Esophagus muscularis mucosa (tissue), 4 donors: ENCODE measurements around the gene DGKK.

Experiments
- CTCF ChIP-seq, 3 experiments: fragments of 200-600 bp in 2 of 3; fragments of 450-650 bp in 1 of 3; sonication (generic) in 2 of 3; IDR thresholded peaks; one replicate each; pipeline ENCODE4 v1.5.1; 2017 to 2019; ENCODE audit warnings: antibody characterized with exemption in 3 of 3, mild to moderate bottlenecking in 2 of 3, moderate library complexity in 1 of 3
- EP300 ChIP-seq: sonication (generic); formaldehyde crosslinking; IDR thresholded peaks from one replicate; pipeline ENCODE4 v1.6.1; 2017; ENCODE audit warnings: antibody characterized with exemption
- POLR2A ChIP-seq: fragments of 450-650 bp; IDR thresholded peaks from one replicate; pipeline ENCODE4 v1.6.1; 2017; ENCODE audit warnings: antibody characterized with exemption, moderate library complexity, mild to moderate bottlenecking, low read depth
- POLR2AphosphoS5 ChIP-seq, 2 donors: sonication (generic); formaldehyde crosslinking; IDR thresholded peaks; one replicate each; pipeline ENCODE4 v1.6.1; 2017; ENCODE audit warnings: antibody characterized with exemption in 2 of 2

DNA sequence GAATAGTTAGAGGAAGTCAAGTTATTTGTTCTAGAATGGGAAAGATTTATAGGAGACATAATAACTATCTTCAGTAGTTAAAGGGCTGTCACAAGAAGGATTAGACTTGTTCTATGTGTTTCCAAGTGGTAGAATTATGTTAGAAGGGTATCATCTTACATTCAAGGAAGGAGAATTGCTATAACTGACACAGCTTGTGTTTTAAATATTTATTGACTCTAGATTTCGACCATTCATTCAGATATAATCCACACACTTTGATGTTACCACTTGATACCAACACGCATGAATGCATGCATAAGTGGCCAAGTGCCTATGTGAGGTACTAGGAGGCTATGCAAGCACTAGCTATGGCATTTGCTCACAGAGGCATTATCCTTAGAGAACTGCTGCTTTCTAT is 143.4 kb downstream of the DGKK start:
- TF ChIP-seq CTCF (IDR thresholded peaks at IDR 0.05) (no peak), POLR2A (no peak), POLR2AphosphoS5 (IDR thresholded peaks at IDR 0.05) (no peak), EP300 (no peak)
